B cell (primary cell): ENCODE data around the gene ERCC8. TPM values are rescaled to one million over a fixed set of nuclear protein-coding genes. Genes with fewer than 3 reads are reported as not detected.

ENCODE experiments used
- ATAC-seq: fragments of 200-7000 bp; cut with Tn5 transposase; one replicate; pipeline ENCODE4 v1.10.0; 2021; ENCODE audit warnings: low read depth, mild to moderate bottlenecking, moderate number of reproducible peaks, moderate library complexity
- CTCF ChIA-PET: fragments of 350-600 bp; sonication (Branson Sonifier 250); formaldehyde crosslinking; loops from one replicate; lab custom pipeline; 2021; ENCODE audit warnings: antibody characterized with exemption, inconsistent platforms; lab: Charles Lee
- POLR2A ChIA-PET: fragments of 350-600 bp; sonication (Branson Sonifier 250); formaldehyde crosslinking; loops from one replicate; lab custom pipeline; 2021; ENCODE audit warnings: antibody characterized with exemption; lab: Charles Lee
- DNase-seq: peaks from one replicate; pipeline ENCODE4 v3.0.0; 2013
- H2AFZ ChIP-seq: 2 replicates; pipeline ENCODE4 v1.6.1; 2012; ENCODE audit warnings: mild to moderate bottlenecking, low read depth, low read length; ENCODE audit not compliant: insufficient read depth, poor library complexity, severe bottlenecking
- H3K27ac ChIP-seq, 2 donors: 1 replicate in 1 of 2; 2 replicates in 1 of 2; pipeline ENCODE4 v1.5.1; 2012 to 2013; ENCODE audit warnings: low read length in 2 of 2, mild to moderate bottlenecking in 2 of 2, moderate library complexity in 1 of 2
- H3K27me3 ChIP-seq, 4 experiments: fragments of 200-600 bp in 1 of 4; sonication (generic) in 1 of 4; replicated peaks in 1 of 4; 1 replicate in 2 of 4; 2 replicates in 2 of 4; pipeline versions ENCODE4 v1.6.1 to v1.7.0; 2013 to 2016; ENCODE audit warnings: low read length in 3 of 4, mild to moderate bottlenecking in 2 of 4, mixed read lengths in 1 of 4, moderate library complexity in 1 of 4; ENCODE audit not compliant: insufficient read depth in 4 of 4, control insufficient read depth in 3 of 4; ENCODE audit errors: control extremely low read depth in 1 of 4
- H3K36me3 ChIP-seq, 2 experiments: replicated peaks in 1 of 2; 1 replicate in 1 of 2; 2 replicates in 1 of 2; pipeline versions ENCODE4 v1.6.1 to v1.7.1; 2013; ENCODE audit warnings: low read length in 1 of 2; ENCODE audit not compliant: insufficient read depth in 2 of 2, control insufficient read depth in 1 of 2; ENCODE audit errors: control extremely low read depth in 1 of 2, extremely low read depth in 1 of 2
- H3K4me1 ChIP-seq, 2 donors: fragments of 200-600 bp in 1 of 2; sonication (generic) in 1 of 2; 1 replicate in 1 of 2; 2 replicates in 1 of 2; pipeline versions ENCODE4 v1.5.1 to v1.6.1; 2013 to 2017; ENCODE audit warnings: low read length in 2 of 2; ENCODE audit not compliant: control insufficient read depth in 2 of 2, insufficient read depth in 2 of 2
- H3K4me2 ChIP-seq: replicated peaks from 2 replicates; pipeline ENCODE3; 2012; ENCODE audit warnings: mild to moderate bottlenecking, low read depth, low read length; ENCODE audit not compliant: poor library complexity, severe bottlenecking
- H3K4me3 ChIP-seq, 5 experiments: fragments of 200-600 bp in 1 of 5; sonication (generic) in 1 of 5; 1 replicate in 3 of 5; 2 replicates in 2 of 5; pipeline versions ENCODE4 v1.5.1 to v1.7.0; 2011 to 2016; ENCODE audit warnings: low read length in 4 of 5, mild to moderate bottlenecking in 4 of 5, low read depth in 2 of 5, control low read depth in 1 of 5, moderate library complexity in 1 of 5; ENCODE audit not compliant: insufficient read depth in 1 of 5; ENCODE audit errors: control extremely low read depth in 1 of 5, extremely low read depth in 1 of 5
- H3K79me2 ChIP-seq: fragments of 200-600 bp; sonication (generic); one replicate; pipeline ENCODE4 v1.6.0; 2016; ENCODE audit warnings: low read length; ENCODE audit not compliant: control insufficient read depth, insufficient read depth
- H3K9ac ChIP-seq: fragments of 200-600 bp; sonication (generic); 2 replicates; pipeline ENCODE4 v1.6.1; 2017; ENCODE audit warnings: mild to moderate bottlenecking, low read length, moderate library complexity
- H3K9me3 ChIP-seq, 3 donors: one replicate each; pipeline versions ENCODE4 v1.6.1 to v1.7.1; 2013; ENCODE audit warnings: low read length in 2 of 3; ENCODE audit not compliant: control insufficient read depth in 2 of 3, insufficient read depth in 1 of 3; ENCODE audit errors: control extremely low read depth in 1 of 3
- H4K20me1 ChIP-seq: 2 replicates; pipeline ENCODE4 v1.6.0; 2012; ENCODE audit warnings: mild to moderate bottlenecking, low read length; ENCODE audit not compliant: insufficient read depth, control insufficient read depth, poor library complexity, severe bottlenecking
- H3K27ac Mint-ChIP-seq: one replicate; pipeline ENCODE4 v1.8.0; 2021; ENCODE audit warnings: mixed read lengths
- H3K27me3 Mint-ChIP-seq: one replicate; pipeline ENCODE4 v1.8.0; 2021; ENCODE audit warnings: mixed read lengths
- H3K4me1 Mint-ChIP-seq: one replicate; pipeline ENCODE4 v1.8.0; 2021; ENCODE audit warnings: mixed read lengths
- H3K4me3 Mint-ChIP-seq: one replicate; pipeline ENCODE4 v1.8.0; 2021; ENCODE audit warnings: mixed read lengths
- H3K9me3 Mint-ChIP-seq: one replicate; pipeline ENCODE4 v1.8.0; 2022; ENCODE audit warnings: mixed read lengths; ENCODE audit not compliant: insufficient read depth
- EZH2 ChIP-seq: IDR thresholded peaks from 2 replicates; pipeline ENCODE4 v1.6.1; 2012; ENCODE audit warnings: borderline replicate concordance, low read depth, mild to moderate bottlenecking, moderate library complexity, low read length; ENCODE audit not compliant: insufficient read depth, poor library complexity, severe bottlenecking
- WGBS: methylation state at CpG from one replicate; pipeline ENCODE4 v1.1.5; 2013; ENCODE audit warnings: missing lambda C conversion rate; ENCODE audit not compliant: insufficient coverage; 5-methylcytosine and 5-hydroxymethylcytosine counted together
- intact Hi-C: fragments of 100-400 bp; cut with micrococcal nuclease; formaldehyde crosslinking; loops from one replicate; pipeline ENCODE4 v1.10.0; 2022
- polyA plus RNA-seq: library from polyadenylated mRNA; depleted of rRNA; stranded (reverse); fragments of >200 nt; gene quantifications from 2 replicates; pipeline ENCODE4 v1.2.3, GENCODE V29; 2012
- total RNA-seq, 2 donors: library from RNA; stranded (reverse); fragments of 120-200 nt in 1 of 2; gene quantifications; 1 replicate in 1 of 2; 2 replicates in 1 of 2; pipeline versions ENCODE4 v1.2.3 to v1.2.4, GENCODE V29; 2013 to 2022
- TF ChIP-seq, protein P1 (sequence below): fragments of 200-600 bp; IDR thresholded peaks from one replicate; pipeline ENCODE4 v1.8.0; 2022; ENCODE audit warnings: antibody characterized with exemption, mild to moderate bottlenecking

ERCC8 gene
- total and polyA plus RNA-seq, 2 donors (not counting 1 experiment from before 2014, with no cell fraction given) = 6.8 to 9.2 TPM

DNA sequence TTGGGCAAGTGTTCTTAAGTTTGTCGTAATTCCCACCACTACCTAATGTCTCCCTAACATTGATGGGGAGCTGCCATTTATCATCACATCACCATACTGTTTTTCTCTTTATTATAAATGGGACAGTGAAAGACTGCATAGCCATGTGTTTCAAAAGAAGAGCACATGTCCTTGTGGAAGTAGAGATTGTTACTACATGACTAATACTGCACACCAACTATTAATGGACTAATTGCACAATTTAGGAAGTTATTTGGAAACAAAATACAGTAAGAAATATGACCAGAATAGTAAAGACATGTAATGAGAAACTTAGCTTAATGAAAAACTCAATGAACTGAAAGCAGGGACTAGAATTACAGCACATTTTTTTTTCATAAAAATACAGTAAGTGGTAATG, 88.8 kb downstream of the ERCC8 start:
- H3K27ac ChIP-seq = no peak overlapping the region
- ChIA-PET POLR2A (no interaction called here), CTCF (interaction anchor here (0.6 kb wide), 1 partner anchor 1595 kb away, joined by 4 read pairs; no protein-coding TSS in a partner anchor)
- H3K27me3 ChIP-seq = peaks cover 0 to 3% (median 0%) of the 10 kb centered on the region in 4 experiments
- H3K79me2 ChIP-seq = no peaks in the 10 kb centered on the region
- H3K4me1 ChIP-seq = no peaks in the 10 kb centered on the region
- H3K27me3 Mint-ChIP-seq = no peaks in the 10 kb centered on the region
- no peak for DNase-seq
- no peak overlapping the region for H3K4me2 ChIP-seq
- H3K4me1 Mint-ChIP-seq = no peaks in the 10 kb centered on the region
- no peaks in the 10 kb centered on the region for H3K9me3 Mint-ChIP-seq
- no peak overlapping the region for H3K27ac Mint-ChIP-seq
- no peaks in the 10 kb centered on the region for H3K36me3 ChIP-seq
- H3K4me3 ChIP-seq = no peak overlapping the region
- no peak overlapping the region for H3K9ac ChIP-seq
- no CpG with 5 or more reads among the region's 1 CpG for WGBS
- H4K20me1 ChIP-seq = no peaks in the 10 kb centered on the region
- H2AFZ ChIP-seq = no peak overlapping the region
- ATAC-seq = no peak
- H3K9me3 ChIP-seq = no peaks in the 10 kb centered on the region
- intact Hi-C loops = no loop called here
- no peak for TF ChIP-seq EZH2
- TF ChIP-seq, protein P1, sequence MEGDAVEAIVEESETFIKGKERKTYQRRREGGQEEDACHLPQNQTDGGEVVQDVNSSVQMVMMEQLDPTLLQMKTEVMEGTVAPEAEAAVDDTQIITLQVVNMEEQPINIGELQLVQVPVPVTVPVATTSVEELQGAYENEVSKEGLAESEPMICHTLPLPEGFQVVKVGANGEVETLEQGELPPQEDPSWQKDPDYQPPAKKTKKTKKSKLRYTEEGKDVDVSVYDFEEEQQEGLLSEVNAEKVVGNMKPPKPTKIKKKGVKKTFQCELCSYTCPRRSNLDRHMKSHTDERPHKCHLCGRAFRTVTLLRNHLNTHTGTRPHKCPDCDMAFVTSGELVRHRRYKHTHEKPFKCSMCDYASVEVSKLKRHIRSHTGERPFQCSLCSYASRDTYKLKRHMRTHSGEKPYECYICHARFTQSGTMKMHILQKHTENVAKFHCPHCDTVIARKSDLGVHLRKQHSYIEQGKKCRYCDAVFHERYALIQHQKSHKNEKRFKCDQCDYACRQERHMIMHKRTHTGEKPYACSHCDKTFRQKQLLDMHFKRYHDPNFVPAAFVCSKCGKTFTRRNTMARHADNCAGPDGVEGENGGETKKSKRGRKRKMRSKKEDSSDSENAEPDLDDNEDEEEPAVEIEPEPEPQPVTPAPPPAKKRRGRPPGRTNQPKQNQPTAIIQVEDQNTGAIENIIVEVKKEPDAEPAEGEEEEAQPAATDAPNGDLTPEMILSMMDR = no peak
- H3K4me3 Mint-ChIP-seq = no peak overlapping the region

DNA sequence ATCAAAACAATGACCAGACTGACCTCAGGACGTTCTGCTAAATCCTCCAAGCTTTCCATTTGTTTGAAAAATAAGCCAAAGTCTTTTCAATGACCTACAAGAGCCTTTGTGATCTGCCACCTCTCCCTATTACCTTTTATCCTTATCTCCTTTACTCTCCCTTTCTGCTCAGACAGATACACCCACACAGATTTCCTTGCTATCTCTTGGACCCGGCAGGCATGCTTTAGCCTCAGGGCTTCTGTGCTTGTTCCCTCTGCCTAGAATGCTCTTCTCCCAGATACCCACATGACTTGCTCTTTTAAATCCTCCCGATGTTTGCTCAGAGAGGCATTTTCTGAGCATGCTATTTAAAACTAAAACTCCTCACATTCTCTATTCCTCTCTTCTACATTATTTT, 91.9 kb downstream of the ERCC8 start:
- Histone ChIP-seq H3K4me1 (no peaks in the 10 kb centered on the region), H3K79me2 (no peaks in the 10 kb centered on the region), H3K27ac (no peak overlapping the region), H3K9me3 (no peaks in the 10 kb centered on the region), H3K4me2 (no peak overlapping the region), H3K4me3 (no peak overlapping the region), H2AFZ (no peak overlapping the region), H4K20me1 (no peaks in the 10 kb centered on the region), H3K9ac (no peak overlapping the region), H3K27me3 (peaks cover 0 to 3% (median 0%) of the 10 kb centered on the region in 4 experiments), H3K36me3 (no peaks in the 10 kb centered on the region)
- DNase-seq (no peak), ATAC-seq (no peak)
- no peak overlapping the region for H3K4me3 Mint-ChIP-seq
- POLR2A ChIA-PET = no interaction called here
- intact Hi-C loops = no loop called here
- H3K9me3 Mint-ChIP-seq = no peaks in the 10 kb centered on the region
- WGBS = 89% methylated on average over 3 of the region's 3 CpGs
- TF ChIP-seq, protein P1 = no peak
- TF ChIP-seq EZH2 = no peak
- H3K27me3 Mint-ChIP-seq = no peaks in the 10 kb centered on the region
- H3K27ac Mint-ChIP-seq = no peak overlapping the region
- CTCF ChIA-PET = no interaction called here
- no peaks in the 10 kb centered on the region for H3K4me1 Mint-ChIP-seq
